Naive thymus-derived CD8-positive, alpha-beta T cell (primary cell): ENCODE data around the gene AP1S1. TPM values are rescaled to one million over a fixed set of nuclear protein-coding genes. Genes with fewer than 3 reads are reported as not detected.

Experiments
- ATAC-seq, 2 donors: fragments of 150-1000 bp; cut with Tn5 transposase in 1 of 2; sonication (Bioruptor Pico), chemical (Tn5 transposase) in 1 of 2; 1 replicate in 1 of 2; 2 replicates in 1 of 2; pipeline ENCODE4 v1.10.0; 2021; ENCODE audit warnings: mild to moderate bottlenecking in 2 of 2, moderate library complexity in 2 of 2
- POLR2A ChIA-PET: fragments of 350-600 bp; sonication (Branson Sonifier 250); formaldehyde crosslinking; loops from one replicate; lab custom pipeline; 2021; ENCODE audit warnings: antibody characterized with exemption; lab: Charles Lee
- DNase-seq, 10 donors: peaks; one replicate each; pipeline versions ENCODE4 v3.0.0 to v3.0.0-alpha.2; 2020 to 2022
- H3K27ac Mint-ChIP-seq, 10 donors: one replicate each; pipeline ENCODE4 v1.8.0; 2020 to 2022; ENCODE audit warnings: mild to moderate bottlenecking in 10 of 10, mixed read lengths in 10 of 10, moderate library complexity in 4 of 10, inconsistent platforms in 1 of 10
- H3K27me3 Mint-ChIP-seq, 5 donors: one replicate each; pipeline ENCODE4 v1.8.0; 2021 to 2022; ENCODE audit warnings: mixed read lengths in 5 of 5
- H3K36me3 Mint-ChIP-seq, 3 donors: one replicate each; pipeline ENCODE4 v1.8.0; 2020 to 2022; ENCODE audit warnings: mixed read lengths in 3 of 3, mild to moderate bottlenecking in 2 of 3, inconsistent platforms in 1 of 3
- H3K4me1 Mint-ChIP-seq, 4 donors: one replicate each; pipeline ENCODE4 v1.8.0; 2021 to 2022; ENCODE audit warnings: mixed read lengths in 4 of 4
- H3K4me3 Mint-ChIP-seq, 10 donors: one replicate each; pipeline ENCODE4 v1.8.0; 2020 to 2022; ENCODE audit warnings: mild to moderate bottlenecking in 10 of 10, mixed read lengths in 10 of 10, moderate library complexity in 6 of 10, inconsistent platforms in 1 of 10
- H3K9me3 Mint-ChIP-seq, 9 donors: one replicate each; pipeline ENCODE4 v1.8.0; 2020 to 2022; ENCODE audit warnings: mixed read lengths in 9 of 9, mild to moderate bottlenecking in 3 of 9, inconsistent platforms in 1 of 9, moderate library complexity in 1 of 9
- polyA plus RNA-seq, 3 donors: library from polyadenylated mRNA; unstranded; fragments of 300-500 nt; fragmentation: Illumina TruSeq; gene quantifications; one replicate each; pipeline ENCODE4 v1.2.3, GENCODE V29; 2021
- total RNA-seq, 8 experiments: library from RNA in 2 of 8; stranded (reverse) in 2 of 8; gene quantifications; one replicate each; pipeline ENCODE4 v1.2.3 and lab custom pipeline; 2021 to 2026

The AP1S1 gene
- total and polyA plus RNA-seq, 5 experiments from 2014 or later, result 3.3 to 9.9 (median 4.6) TPM

DNA sequence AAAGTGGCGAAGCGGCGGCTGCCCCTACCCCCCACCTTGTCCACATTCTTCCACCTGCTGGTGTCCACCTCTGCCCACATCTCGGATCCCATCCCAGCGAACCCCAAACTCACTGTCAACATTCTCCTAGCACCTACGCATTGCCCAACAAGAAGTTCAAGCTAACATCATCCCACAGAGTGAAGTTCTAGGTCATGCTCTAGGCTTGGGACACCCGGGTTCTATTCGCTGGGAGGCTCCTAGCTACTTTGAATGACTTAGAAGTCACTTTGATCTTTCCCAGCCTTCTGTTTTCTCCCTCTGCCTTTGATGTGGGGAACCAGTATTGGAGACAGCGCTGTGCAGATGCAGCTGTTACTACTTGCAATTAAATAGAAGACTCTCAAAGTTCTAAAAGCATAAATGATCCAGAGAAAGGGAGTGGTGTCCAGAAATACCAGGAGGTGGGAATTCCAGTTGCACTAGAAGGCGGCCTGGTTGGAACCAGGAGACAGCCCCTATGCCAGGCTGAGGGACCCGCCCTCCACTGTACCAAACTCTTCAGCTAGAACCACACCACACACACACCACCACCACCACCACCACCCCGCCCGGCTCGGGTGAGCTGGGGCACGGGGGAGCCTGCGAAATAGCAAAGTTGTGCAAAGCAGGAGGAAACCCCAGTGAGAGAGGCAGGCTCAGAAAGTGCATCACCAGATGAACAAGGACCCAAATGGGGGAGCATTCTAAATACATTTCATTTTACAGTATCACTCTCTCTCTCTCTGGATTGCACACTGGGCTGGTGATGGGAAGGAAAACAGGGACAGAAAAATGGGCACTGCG lies 16.6 kb downstream of the AP1S1 start:
- Mint-ChIP-seq H3K27ac (peak overlapping the region in 2 of 10 donors; percentile 70 to 73), H3K4me1 (peaks cover 52 to 80% (median 71%) of the 10 kb centered on the region in 4 donors), H3K27me3 (peaks cover 51 to 98% (median 77%) of the 10 kb centered on the region in 5 donors), H3K4me3 (peak overlapping the region; percentile 37 to 81 (median 64)), H3K36me3 (peaks cover 0 to 5% (median 0%) of the 10 kb centered on the region in 3 donors), H3K9me3 (peaks cover 0 to 3% (median 0%) of the 10 kb centered on the region in 9 donors)
- POLR2A ChIA-PET, result no interaction called here
- peak in 4 of 10 donors; percentile 37 to 65 (median 47) for DNase-seq
- ATAC-seq, result peak; percentile 38 to 70

GRCh38 chr7:101171442-101171837 lies 17.2 kb downstream of the AP1S1 start:
- POLR2A ChIA-PET, result no interaction called here
- Mint-ChIP-seq H3K4me1 (peaks cover 48 to 74% (median 66%) of the 10 kb centered on the region in 4 donors), H3K27ac (peak overlapping the region in 3 of 10 donors; percentile 61 to 73 (median 70)), H3K27me3 (peaks cover 51 to 98% (median 78%) of the 10 kb centered on the region in 5 donors), H3K9me3 (peaks cover 0 to 3% (median 0%) of the 10 kb centered on the region in 9 donors), H3K36me3 (peaks cover 0 to 5% (median 0%) of the 10 kb centered on the region in 3 donors), H3K4me3 (peak overlapping the region; percentile 37 to 81 (median 64))
- ATAC-seq, result no peak
- no peak for DNase-seq

DNA sequence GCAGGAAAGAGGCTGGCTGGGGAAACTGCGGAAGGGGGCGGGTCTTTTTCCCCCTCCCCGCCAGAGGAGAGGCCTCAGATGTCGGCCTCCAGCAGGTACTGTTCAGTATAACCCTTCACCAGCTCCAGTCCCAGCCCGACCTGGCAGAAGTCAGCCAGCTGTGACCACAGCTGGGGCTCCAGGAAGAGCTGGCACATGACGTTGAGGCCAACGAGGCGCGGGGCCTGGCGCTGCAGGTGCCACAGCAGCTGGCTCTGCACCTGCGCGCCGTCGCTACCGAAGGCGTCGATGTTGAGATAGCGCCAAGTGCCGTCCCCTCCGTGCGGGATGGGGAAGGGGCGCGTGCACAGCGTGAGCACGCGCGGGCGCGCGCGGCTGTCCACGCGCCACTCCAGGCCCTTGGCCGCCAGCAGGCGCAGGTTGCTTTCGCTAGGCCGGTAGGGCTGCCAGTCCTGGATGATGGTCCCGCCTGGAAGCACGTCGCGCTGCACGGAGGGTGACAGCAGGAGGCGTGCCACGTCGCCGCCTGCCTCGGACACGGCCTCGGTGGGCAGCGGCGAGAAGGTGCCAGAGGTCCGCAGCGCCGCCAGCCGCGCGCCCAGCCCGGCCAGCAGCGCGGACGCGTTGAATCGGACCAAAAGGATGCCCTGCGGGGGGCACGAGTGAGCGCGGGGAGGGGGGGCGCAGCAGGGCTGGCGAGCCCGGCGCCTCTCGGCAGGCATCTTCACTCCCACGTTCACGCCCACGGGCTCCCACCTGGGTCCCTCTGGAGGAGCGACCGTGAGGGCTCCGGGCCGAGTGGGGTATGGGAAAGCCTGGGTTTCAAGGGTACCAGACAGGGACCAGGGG lies 18.0 kb downstream of the AP1S1 start:
- peaks cover 42 to 67% (median 61%) of the 10 kb centered on the region in 4 donors for H3K4me1 Mint-ChIP-seq
- no peak for DNase-seq
- peaks cover 52 to 98% (median 79%) of the 10 kb centered on the region in 5 donors for H3K27me3 Mint-ChIP-seq
- H3K36me3 Mint-ChIP-seq, result peaks cover 0 to 5% (median 0%) of the 10 kb centered on the region in 3 donors
- H3K9me3 Mint-ChIP-seq, result peaks cover 0 to 5% (median 0%) of the 10 kb centered on the region in 9 donors
- peak overlapping the region; percentile 11 to 81 (median 61) for H3K4me3 Mint-ChIP-seq
- POLR2A ChIA-PET, result interaction anchor here (0.6 kb wide), 1 partner anchor 69 kb away, joined by 3 read pairs; no protein-coding TSS in a partner anchor
- ATAC-seq, result no peak
- no peak overlapping the region for H3K27ac Mint-ChIP-seq

GRCh38 chr7:101172854-101173751 lies 18.8 kb downstream of the AP1S1 start:
- DNase-seq (no peak), ATAC-seq (no peak)
- H3K27ac Mint-ChIP-seq, result peak overlapping the region in 1 of 10 donors; percentile 20
- peaks cover 0 to 5% (median 0%) of the 10 kb centered on the region in 3 donors for H3K36me3 Mint-ChIP-seq
- H3K9me3 Mint-ChIP-seq, result peaks cover 0 to 5% (median 0%) of the 10 kb centered on the region in 9 donors
- peaks cover 53 to 98% (median 80%) of the 10 kb centered on the region in 5 donors for H3K27me3 Mint-ChIP-seq
- POLR2A ChIA-PET, result interaction anchor here (0.7 kb wide), 1 partner anchor 17 kb away, joined by 3 read pairs; no protein-coding TSS in a partner anchor
- H3K4me3 Mint-ChIP-seq, result peak overlapping the region in 9 of 10 donors; percentile 12 to 73 (median 50)
- H3K4me1 Mint-ChIP-seq, result peaks cover 39 to 61% (median 56%) of the 10 kb centered on the region in 4 donors

GRCh38 chr7:101173752-101174244 lies 19.5 kb downstream of the AP1S1 start:
- ATAC-seq, result peak; percentile 43 to 61
- H3K4me1 Mint-ChIP-seq, result peaks cover 35 to 55% (median 51%) of the 10 kb centered on the region in 4 donors
- peaks cover 51 to 98% (median 74%) of the 10 kb centered on the region in 5 donors for H3K27me3 Mint-ChIP-seq
- peaks cover 0 to 5% (median 0%) of the 10 kb centered on the region in 3 donors for H3K36me3 Mint-ChIP-seq
- peak overlapping the region; percentile 25 to 86 (median 68) for H3K4me3 Mint-ChIP-seq
- peak overlapping the region in 2 of 10 donors; percentile 32 to 70 for H3K27ac Mint-ChIP-seq
- DNase-seq, result peak; percentile 39 to 73 (median 64)
- POLR2A ChIA-PET, result interaction anchor here (0.7 kb wide), 1 partner anchor 17 kb away, joined by 3 read pairs; no protein-coding TSS in a partner anchor
- peaks cover 0 to 5% (median 0%) of the 10 kb centered on the region in 9 donors for H3K9me3 Mint-ChIP-seq

- Mint-ChIP-seq H3K9me3 (peaks cover 0 to 5% (median 0%) of the 10 kb centered on the region in 9 donors), H3K27me3 (peaks cover 47 to 98% (median 73%) of the 10 kb centered on the region in 5 donors), H3K36me3 (peaks cover 0 to 5% (median 0%) of the 10 kb centered on the region in 3 donors), H3K4me1 (peaks cover 35 to 55% (median 51%) of the 10 kb centered on the region in 4 donors), H3K4me3 (peak overlapping the region; percentile 25 to 86 (median 68)), H3K27ac (peak overlapping the region in 2 of 10 donors; percentile 53 to 70)
- no peak for ATAC-seq
- peak in 1 of 10 donors; percentile 45 for DNase-seq
- POLR2A ChIA-PET, result no interaction called here
Observed at GRCh38 chr7:101174322-101174854, 20.1 kb downstream of the AP1S1 start.

- Mint-ChIP-seq H3K9me3 (peaks cover 0 to 5% (median 0%) of the 10 kb centered on the region in 9 donors), H3K27me3 (peaks cover 41 to 98% (median 66%) of the 10 kb centered on the region in 5 donors), H3K27ac (peak overlapping the region in 1 of 10 donors; percentile 15), H3K36me3 (peaks cover 0 to 8% (median 0%) of the 10 kb centered on the region in 3 donors), H3K4me1 (peaks cover 30 to 55% (median 43%) of the 10 kb centered on the region in 4 donors), H3K4me3 (no peak overlapping the region)
- ATAC-seq (no peak), DNase-seq (no peak)
- POLR2A ChIA-PET, result interaction anchor here (0.9 kb wide), 1 partner anchor 11 kb away, joined by 3 read pairs; no protein-coding TSS in a partner anchor
Observed at GRCh38 chr7:101175664-101176063, 21.4 kb downstream of the AP1S1 start.

GRCh38 chr7:101177644-101178043 lies 23.4 kb downstream of the AP1S1 start:
- peaks cover 0 to 7% (median 0%) of the 10 kb centered on the region in 9 donors for H3K9me3 Mint-ChIP-seq
- H3K27ac Mint-ChIP-seq, result no peak overlapping the region
- peaks cover 0 to 13% (median 0%) of the 10 kb centered on the region in 3 donors for H3K36me3 Mint-ChIP-seq
- H3K27me3 Mint-ChIP-seq, result peaks cover 43 to 95% (median 64%) of the 10 kb centered on the region in 5 donors
- peaks cover 19 to 40% (median 30%) of the 10 kb centered on the region in 4 donors for H3K4me1 Mint-ChIP-seq
- POLR2A ChIA-PET, result no interaction called here
- no peak for DNase-seq
- ATAC-seq, result no peak
- H3K4me3 Mint-ChIP-seq, result no peak overlapping the region

- DNase-seq (no peak), ATAC-seq (peak in 1 of 2 donors; percentile 17)
- Mint-ChIP-seq H3K4me1 (peaks cover 14 to 29% (median 19%) of the 10 kb centered on the region in 4 donors), H3K27ac (no peak overlapping the region), H3K27me3 (peaks cover 39 to 85% (median 59%) of the 10 kb centered on the region in 5 donors), H3K4me3 (peak overlapping the region; percentile 12 to 69 (median 58)), H3K9me3 (peaks cover 0 to 5% (median 0%) of the 10 kb centered on the region in 9 donors), H3K36me3 (peaks cover 0 to 9% (median 0%) of the 10 kb centered on the region in 3 donors)
- POLR2A ChIA-PET, result interaction anchor here (0.7 kb wide), 1 partner anchor 473 kb away, joined by 5 read pairs; the partner anchor contains the start of gene POP7
Observed at GRCh38 chr7:101179117-101179516, 24.8 kb downstream of the AP1S1 start.

- Mint-ChIP-seq H3K27me3 (peaks cover 41 to 84% (median 57%) of the 10 kb centered on the region in 5 donors), H3K9me3 (peaks cover 0 to 4% (median 0%) of the 10 kb centered on the region in 9 donors), H3K4me3 (peak overlapping the region in 5 of 10 donors; percentile 13 to 69 (median 61)), H3K27ac (no peak overlapping the region), H3K36me3 (peaks cover 0 to 8% (median 0%) of the 10 kb centered on the region in 3 donors), H3K4me1 (peaks cover 11 to 23% (median 15%) of the 10 kb centered on the region in 4 donors)
- POLR2A ChIA-PET, result no interaction called here
- DNase-seq (no peak), ATAC-seq (peak in 1 of 2 donors; percentile 7)
Observed at GRCh38 chr7:101179713-101180112, 25.4 kb downstream of the AP1S1 start.
